Measurements from ENCODE around the gene DUSP15. TPM values are rescaled to one million over a fixed set of nuclear protein-coding genes. Genes with fewer than 3 reads are reported as not detected.
"Not testable (repeated sequence)": the region's sequence is repeated elsewhere in the genome, so short reads cannot be mapped to it uniquely, and the experiment has no call there.

The DUSP15 gene
- total RNA-seq, 1 experiment from 2014 or later, result not detected

- DNase-seq (ENCODE audit: low read depth), result no peak
- in situ Hi-C loops (cut with HindIII; ENCODE audit: low pct_unique_long_range_greater_than_20kb, low sequenced_read_pairs), result no loop called here
Measured at GRCh38 chr20:31815408-31816188, 54.7 kb downstream of the DUSP15 start.

GRCh38 chr20:31814142-31814541 lies 56.2 kb downstream of the DUSP15 start:
- in situ Hi-C loops (cut with HindIII; ENCODE audit: low pct_unique_long_range_greater_than_20kb, low sequenced_read_pairs); DNase-seq (ENCODE audit: low read depth): not testable (repeated sequence)

DNA sequence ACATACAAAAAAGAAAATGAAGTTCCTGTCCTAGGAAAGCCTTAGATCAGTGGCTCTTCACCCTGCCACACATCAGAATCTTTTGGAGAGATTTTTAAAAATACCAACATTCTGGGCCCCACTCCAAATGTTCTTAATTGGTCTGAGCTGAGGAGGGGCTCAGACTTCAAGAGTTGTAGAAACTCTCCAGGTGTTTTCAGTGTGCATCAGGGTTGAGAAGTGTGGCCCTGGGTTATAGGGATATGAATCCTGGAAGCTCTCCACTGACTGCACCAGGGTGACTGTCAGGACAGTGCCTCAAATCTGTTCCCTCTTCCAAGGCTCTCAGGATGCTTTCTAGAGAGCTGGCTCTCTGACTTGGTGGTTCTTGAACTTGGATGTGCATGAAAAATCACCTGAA lies 56.7 kb downstream of the DUSP15 start:
- DNase-seq (ENCODE audit: low read depth), result no peak
- in situ Hi-C loops (cut with HindIII; ENCODE audit: low pct_unique_long_range_greater_than_20kb, low sequenced_read_pairs), result no loop called here

GRCh38 chr20:31811796-31812728 lies 58.3 kb downstream of the DUSP15 start:
- in situ Hi-C loops (cut with HindIII; ENCODE audit: low pct_unique_long_range_greater_than_20kb, low sequenced_read_pairs), result no loop called here
- DNase-seq (ENCODE audit: low read depth), result no peak

DNA sequence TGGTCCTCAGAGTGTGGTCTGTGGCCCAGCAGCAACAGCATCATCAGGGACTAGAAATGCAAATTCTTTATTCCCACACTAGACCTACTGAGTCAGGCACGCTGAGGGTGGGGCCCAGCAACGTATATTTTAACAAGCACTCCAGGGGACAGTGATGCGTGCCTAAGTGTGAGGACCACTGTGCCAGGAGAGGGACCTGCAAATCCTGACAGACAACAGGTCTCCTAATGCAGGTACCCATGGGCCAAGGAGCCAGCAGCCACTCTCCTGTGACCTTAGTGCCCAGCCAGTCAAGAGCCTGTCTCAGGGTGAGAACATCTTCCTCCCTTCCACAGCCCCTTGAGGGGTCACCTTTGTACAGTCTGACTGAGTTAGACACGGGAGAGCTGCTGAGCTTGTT lies 59.1 kb downstream of the DUSP15 start:
- DNase-seq (ENCODE audit: low read depth), result no peak
- in situ Hi-C loops (cut with HindIII; ENCODE audit: low pct_unique_long_range_greater_than_20kb, low sequenced_read_pairs), result no loop called here

Other genes with a start within 250 kb of the DUSP15 start
- not detected in 2 replicates for gene COX4I2, start 232.6 kb downstream of the DUSP15 start, total RNA-seq (2014; rRNA removed; shearing (Covaris generic); ENCODE audit: low replicate concordance)
- gene BCL2L1, start 147.7 kb downstream of the DUSP15 start, total RNA-seq (2014; rRNA removed; shearing (Covaris generic); ENCODE audit: low replicate concordance), result 254 and 256 TPM in 2 replicates
- gene TPX2, start 131.2 kb downstream of the DUSP15 start, total RNA-seq (2014; rRNA removed; shearing (Covaris generic); ENCODE audit: low replicate concordance), result 143 and 164 TPM in 2 replicates
- not detected in 2 replicates for gene MYLK2, start 51.2 kb downstream of the DUSP15 start, total RNA-seq (2014; rRNA removed; shearing (Covaris generic); ENCODE audit: low replicate concordance)
- not detected in 2 replicates for gene FOXS1, start 24.9 kb downstream of the DUSP15 start, total RNA-seq (2014; rRNA removed; shearing (Covaris generic); ENCODE audit: low replicate concordance)
- 0.20 TPM in 1 of 2 replicates, not detected in the other for gene TTLL9, start 107 bp upstream of the DUSP15 start, total RNA-seq (2014; rRNA removed; shearing (Covaris generic); ENCODE audit: low replicate concordance)
- 50.9 and 55.6 TPM in 2 replicates for gene PDRG1, start 81.5 kb upstream of the DUSP15 start, total RNA-seq (2014; rRNA removed; shearing (Covaris generic); ENCODE audit: low replicate concordance)
- 8.1 and 9.7 TPM in 2 replicates for gene XKR7, start 97.6 kb upstream of the DUSP15 start, total RNA-seq (2014; rRNA removed; shearing (Covaris generic); ENCODE audit: low replicate concordance)
- 21.5 and 29.4 TPM in 2 replicates for gene CCM2L, start 139.9 kb upstream of the DUSP15 start, total RNA-seq (2014; rRNA removed; shearing (Covaris generic); ENCODE audit: low replicate concordance)
- gene HCK, start 181.7 kb upstream of the DUSP15 start, total RNA-seq (2014; rRNA removed; shearing (Covaris generic); ENCODE audit: low replicate concordance), result not detected in 2 replicates
- 7.4 and 13.1 TPM in 2 replicates for gene TM9SF4, start 239.2 kb upstream of the DUSP15 start, total RNA-seq (2014; rRNA removed; shearing (Covaris generic); ENCODE audit: low replicate concordance)

Measured in Caki2 (cell line).